DMS114 treated with DMSO at 0.1 percent for 48 hours (cell line): ENCODE results near the gene KCNQ1.

Experiments used
- DNase-seq: peaks from one replicate; lab custom pipeline; 2025; ENCODE audit not compliant: unreplicated experiment; lab: John Stamatoyannopoulos, UW

The KCNQ1 gene

GRCh38 chr11:2740275-2740940, 295.6 kb downstream of the KCNQ1 start:
- DNase-seq = no peak

GRCh38 chr11:2741006-2741376, 296.2 kb downstream of the KCNQ1 start:
- no peak for DNase-seq

GRCh38 chr11:2741377-2742131, 296.7 kb downstream of the KCNQ1 start:
- DNase-seq = no peak

GRCh38 chr11:2742201-2742600, 297.4 kb downstream of the KCNQ1 start:
- DNase-seq = no peak

- DNase-seq = no peak
Observed at GRCh38 chr11:2742611-2743426, 298.0 kb downstream of the KCNQ1 start.

- DNase-seq = no peak
Observed at GRCh38 chr11:2743427-2744110, 298.8 kb downstream of the KCNQ1 start.

- no peak for DNase-seq
Observed at GRCh38 chr11:2744166-2744565, 299.4 kb downstream of the KCNQ1 start.

- no peak for DNase-seq
Observed at GRCh38 chr11:2745511-2745910, 300.7 kb downstream of the KCNQ1 start.

- DNase-seq = no peak
Observed at GRCh38 chr11:2746401-2747247, 301.8 kb downstream of the KCNQ1 start.

- DNase-seq = no peak
Observed at GRCh38 chr11:2747248-2748027, 302.6 kb downstream of the KCNQ1 start.

GRCh38 chr11:2748061-2748813, 303.4 kb downstream of the KCNQ1 start:
- no peak for DNase-seq

- no peak for DNase-seq
Observed at GRCh38 chr11:2748814-2749554, 304.2 kb downstream of the KCNQ1 start.

GRCh38 chr11:2750101-2750681, 305.4 kb downstream of the KCNQ1 start:
- DNase-seq = no peak

- no peak for DNase-seq
Observed at GRCh38 chr11:2750682-2751522, 306.1 kb downstream of the KCNQ1 start.

- DNase-seq = no peak
Observed at GRCh38 chr11:2751523-2752203, 306.9 kb downstream of the KCNQ1 start.

GRCh38 chr11:2752204-2752770, 307.5 kb downstream of the KCNQ1 start:
- no peak for DNase-seq
